Parathyroid adenoma (tissue), 2 donors: ENCODE data around the gene APPBP2.

Experiments
- H2AFZ ChIP-seq: fragments of 300-600 bp; sonication (generic); one replicate; pipeline ENCODE4 v1.7.0; 2017; ENCODE audit warnings: antibody characterized with exemption, mild to moderate bottlenecking
- H3K27ac ChIP-seq: fragments of 300-600 bp; sonication (generic); one replicate; pipeline ENCODE4 v1.7.0; 2017
- H3K27me3 ChIP-seq: fragments of 300-600 bp; sonication (generic); one replicate; pipeline ENCODE4 v1.7.0; 2017; ENCODE audit warnings: low read length; ENCODE audit not compliant: control insufficient read depth, insufficient read depth
- H3K36me3 ChIP-seq: fragments of 300-600 bp; sonication (generic); one replicate; pipeline ENCODE4 v1.7.0; 2017; ENCODE audit warnings: low read length; ENCODE audit not compliant: control insufficient read depth, insufficient read depth
- H3K4me1 ChIP-seq: fragments of 300-600 bp; sonication (generic); one replicate; pipeline ENCODE4 v1.7.0; 2017; ENCODE audit warnings: control low read depth
- H3K4me2 ChIP-seq: fragments of 300-600 bp; sonication (generic); one replicate; pipeline ENCODE4 v1.7.0; 2017; ENCODE audit warnings: low read length
- H3K4me3 ChIP-seq: fragments of 300-600 bp; sonication (generic); one replicate; pipeline ENCODE4 v1.7.0; 2017; ENCODE audit warnings: low read depth, low read length
- H3K79me2 ChIP-seq: fragments of 300-600 bp; sonication (generic); one replicate; pipeline ENCODE4 v1.7.0; 2017; ENCODE audit warnings: control low read depth
- H3K9ac ChIP-seq: fragments of 300-600 bp; sonication (generic); one replicate; pipeline ENCODE4 v1.7.0; 2017; ENCODE audit warnings: mild to moderate bottlenecking
- H3K9me3 ChIP-seq: fragments of 300-600 bp; sonication (generic); one replicate; pipeline ENCODE4 v1.7.0; 2017; ENCODE audit warnings: low read length; ENCODE audit not compliant: control insufficient read depth
- CTCF ChIP-seq: fragments of 300-600 bp; sonication (generic); IDR thresholded peaks from one replicate; pipeline ENCODE4 v1.7.0; 2017; ENCODE audit warnings: antibody characterized with exemption, mild to moderate bottlenecking
- donor health status: primary hyperparathyroidism.

APPBP2 gene

GRCh38 chr17:60445144-60445543, 80.9 kb downstream of the APPBP2 start:
- TF ChIP-seq CTCF = no peak
- no peak overlapping the region for H2AFZ ChIP-seq
- H3K4me3 ChIP-seq = no peak overlapping the region
- no peaks in the 10 kb centered on the region for H3K27me3 ChIP-seq
- no peaks in the 10 kb centered on the region for H3K9me3 ChIP-seq
- no peaks in the 10 kb centered on the region for H3K36me3 ChIP-seq
- H3K9ac ChIP-seq = no peak overlapping the region
- H3K79me2 ChIP-seq = no peaks in the 10 kb centered on the region
- no peak overlapping the region for H3K4me2 ChIP-seq
- H3K4me1 ChIP-seq = no peaks in the 10 kb centered on the region
- no peak overlapping the region for H3K27ac ChIP-seq

- Histone ChIP-seq H3K9ac (no peak overlapping the region), H3K27ac (no peak overlapping the region), H3K4me2 (no peak overlapping the region), H3K27me3 (no peaks in the 10 kb centered on the region), H3K79me2 (no peaks in the 10 kb centered on the region), H3K36me3 (no peaks in the 10 kb centered on the region), H3K4me3 (no peak overlapping the region), H3K4me1 (no peaks in the 10 kb centered on the region), H3K9me3 (no peaks in the 10 kb centered on the region), H2AFZ (no peak overlapping the region)
- no peak for TF ChIP-seq CTCF
Measured at GRCh38 chr17:60443713-60444112, 82.3 kb downstream of the APPBP2 start.

GRCh38 chr17:60442271-60443173, 83.5 kb downstream of the APPBP2 start:
- H3K4me3 ChIP-seq = no peak overlapping the region
- H3K36me3 ChIP-seq = no peaks in the 10 kb centered on the region
- no peaks in the 10 kb centered on the region for H3K9me3 ChIP-seq
- no peak overlapping the region for H3K4me2 ChIP-seq
- no peak overlapping the region for H3K27ac ChIP-seq
- H3K4me1 ChIP-seq = no peaks in the 10 kb centered on the region
- H3K9ac ChIP-seq = no peak overlapping the region
- H3K79me2 ChIP-seq = no peaks in the 10 kb centered on the region
- no peaks in the 10 kb centered on the region for H3K27me3 ChIP-seq
- H2AFZ ChIP-seq = no peak overlapping the region
- no peak for TF ChIP-seq CTCF

GRCh38 chr17:60439501-60439900, 86.5 kb downstream of the APPBP2 start:
- H3K4me2 ChIP-seq = no peak overlapping the region
- no peaks in the 10 kb centered on the region for H3K4me1 ChIP-seq
- H3K27ac ChIP-seq = no peak overlapping the region
- H3K9me3 ChIP-seq = no peaks in the 10 kb centered on the region
- no peak for TF ChIP-seq CTCF
- H3K79me2 ChIP-seq = no peaks in the 10 kb centered on the region
- H3K4me3 ChIP-seq = no peak overlapping the region
- H3K27me3 ChIP-seq = no peaks in the 10 kb centered on the region
- H2AFZ ChIP-seq = no peak overlapping the region
- no peak overlapping the region for H3K9ac ChIP-seq
- no peaks in the 10 kb centered on the region for H3K36me3 ChIP-seq

- Histone ChIP-seq H3K27me3 (no peaks in the 10 kb centered on the region), H3K9ac (no peak overlapping the region), H3K9me3 (no peaks in the 10 kb centered on the region), H2AFZ (no peak overlapping the region), H3K4me3 (no peak overlapping the region), H3K4me2 (no peak overlapping the region), H3K36me3 (no peaks in the 10 kb centered on the region), H3K79me2 (no peaks in the 10 kb centered on the region), H3K27ac (no peak overlapping the region), H3K4me1 (no peaks in the 10 kb centered on the region)
- no peak for TF ChIP-seq CTCF
Measured at GRCh38 chr17:60436676-60437075, 89.4 kb downstream of the APPBP2 start.
